GM12864 (cell line): ENCODE measurements around the gene CEP162.
"Not testable (repeated sequence)": the region's sequence is repeated elsewhere in the genome, so short reads cannot be mapped to it uniquely, and the experiment has no call there.

Experiments
- DNase-seq: peaks from one replicate; pipeline ENCODE4 v3.0.0-alpha.2; 2011; ENCODE audit warnings: low read depth
- H3K4me3 ChIP-seq: 2 replicates; pipeline ENCODE4 v1.5.1; 2011; ENCODE audit warnings: mild to moderate bottlenecking, low read depth, low read length, control low read depth
- CTCF ChIP-seq: IDR thresholded peaks from 2 replicates; pipeline ENCODE4 v1.5.1; 2011; ENCODE audit warnings: low read depth, mild to moderate bottlenecking, moderate library complexity, low read length, control low read depth, inconsistent platforms; ENCODE audit errors: missing control alignments

CEP162 gene

GRCh38 chr6:84177241-84177640, 50.2 kb downstream of the CEP162 start:
- H3K4me3 ChIP-seq: no peak overlapping the region
- DNase-seq: no peak
- no peak for TF ChIP-seq CTCF

- TF ChIP-seq CTCF: no peak
- H3K4me3 ChIP-seq: no peak overlapping the region
- DNase-seq: no peak
Observed at GRCh38 chr6:84172574-84172973, 54.9 kb downstream of the CEP162 start.

GRCh38 chr6:84172080-84172479, 55.4 kb downstream of the CEP162 start:
- no peak for TF ChIP-seq CTCF
- no peak overlapping the region for H3K4me3 ChIP-seq
- no peak for DNase-seq

DNA sequence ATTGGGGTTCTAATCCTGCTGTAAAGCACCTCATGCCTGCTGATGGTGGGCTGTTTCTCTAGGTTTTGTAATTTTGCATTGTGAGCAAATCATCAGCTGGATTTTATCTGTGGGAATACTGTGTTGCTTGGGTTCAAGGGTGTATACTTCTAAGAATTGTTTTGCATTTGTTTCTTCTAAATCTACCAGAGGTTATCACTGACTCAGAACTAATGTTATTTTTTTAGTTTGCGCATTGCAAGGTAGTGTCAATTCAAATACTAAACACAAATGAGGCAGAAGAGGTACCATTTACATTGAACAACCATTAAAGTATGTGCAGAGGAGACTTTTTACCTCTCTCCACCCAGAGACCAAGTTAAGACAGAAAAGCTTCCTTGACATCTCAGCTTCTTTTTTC, 60.0 kb downstream of the CEP162 start:
- no peak overlapping the region for H3K4me3 ChIP-seq
- TF ChIP-seq CTCF: no peak
- DNase-seq: no peak

DNA sequence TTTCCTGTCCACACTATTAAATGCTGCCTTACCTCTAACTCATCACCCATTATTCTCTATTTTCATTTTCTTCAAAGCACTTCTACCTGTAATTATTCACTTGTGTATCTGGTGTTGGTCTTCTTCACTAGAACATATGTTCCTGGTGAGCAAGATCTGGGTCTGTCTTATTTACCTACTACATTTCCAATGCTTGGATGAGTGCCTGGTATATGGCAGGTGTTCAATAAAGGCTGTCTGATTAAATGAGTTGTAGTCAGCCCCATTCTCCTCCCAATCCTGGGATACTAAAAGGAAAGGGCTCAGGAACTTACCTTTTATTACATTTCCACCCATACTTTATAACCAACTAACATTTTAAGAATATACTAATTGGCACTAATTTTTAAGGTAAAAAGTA, 61.0 kb downstream of the CEP162 start:
- H3K4me3 ChIP-seq: no peak overlapping the region
- DNase-seq: no peak
- TF ChIP-seq CTCF: no peak

- not testable (repeated sequence) for DNase-seq, H3K4me3 ChIP-seq
Observed at GRCh38 chr6:84164328-84164727, 63.1 kb downstream of the CEP162 start.

DNA sequence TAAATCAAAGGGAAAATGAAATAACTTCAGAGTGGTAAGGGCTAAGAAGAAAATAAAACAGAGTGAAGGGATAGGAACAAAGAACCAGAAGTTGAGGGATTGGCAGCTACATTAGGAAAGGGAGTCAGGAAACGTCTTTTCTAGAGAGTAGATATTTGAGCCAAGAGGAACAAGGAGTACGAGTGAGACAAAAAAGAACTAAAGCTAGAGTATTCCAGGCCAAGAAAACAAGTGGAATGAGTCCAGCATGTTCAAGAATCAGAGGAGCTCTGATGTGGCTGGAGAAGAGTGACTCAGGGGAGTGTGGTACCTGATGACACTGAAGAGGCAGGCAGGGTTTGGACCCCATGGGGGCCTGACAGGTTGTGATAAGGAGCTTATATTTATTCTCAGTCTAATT, 66.3 kb downstream of the CEP162 start:
- no peak overlapping the region for H3K4me3 ChIP-seq
- no peak for TF ChIP-seq CTCF
- DNase-seq: no peak

DNA sequence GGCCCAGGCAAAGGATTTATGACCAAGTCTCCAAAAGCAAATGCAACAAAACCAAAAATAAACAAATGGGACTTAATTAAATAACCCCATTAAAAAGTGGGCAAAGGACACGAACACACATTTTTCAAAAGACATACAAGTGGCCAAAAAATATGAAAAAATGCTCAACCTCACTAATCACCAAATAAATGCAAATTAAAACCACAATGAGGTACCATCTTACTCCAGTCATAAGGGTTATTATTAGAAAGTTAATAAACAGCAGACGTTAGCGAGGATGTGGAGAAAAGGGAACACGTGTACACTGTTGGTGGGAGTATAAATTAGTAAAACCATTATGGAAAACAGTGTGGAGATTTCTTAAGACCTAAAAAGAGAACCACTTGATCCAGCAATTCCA, 71.1 kb downstream of the CEP162 start:
- no peak for TF ChIP-seq CTCF
- no peak overlapping the region for H3K4me3 ChIP-seq
- DNase-seq: no peak
